Cerebellar nuclear complex (tissue), 1 donor: ENCODE measurements around the gene ABL1.
"Not testable (repeated sequence)": the region's sequence is repeated elsewhere in the genome, so short reads cannot be mapped to it uniquely, and the experiment has no call there.

Experiments used
- DNase-seq, 2 experiments: peaks; one replicate each; lab custom pipeline; 2025; lab: John Stamatoyannopoulos, UW

ABL1 gene

DNA sequence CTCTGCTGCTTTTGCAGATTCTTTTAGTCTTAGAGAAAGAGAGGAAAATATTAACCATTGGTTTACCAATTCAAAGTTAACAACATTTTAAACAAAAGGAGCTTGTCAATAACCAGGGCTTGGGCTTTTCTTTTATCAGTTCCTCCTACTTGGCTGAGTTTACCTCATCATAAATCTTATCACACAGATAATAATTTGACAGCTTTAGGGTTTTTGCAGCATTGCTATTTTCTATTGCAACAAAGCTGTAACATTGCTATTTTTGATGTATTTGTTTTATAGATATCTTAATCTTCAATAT, 9.8 kb upstream of the ABL1 start:
- no peak for DNase-seq

DNA sequence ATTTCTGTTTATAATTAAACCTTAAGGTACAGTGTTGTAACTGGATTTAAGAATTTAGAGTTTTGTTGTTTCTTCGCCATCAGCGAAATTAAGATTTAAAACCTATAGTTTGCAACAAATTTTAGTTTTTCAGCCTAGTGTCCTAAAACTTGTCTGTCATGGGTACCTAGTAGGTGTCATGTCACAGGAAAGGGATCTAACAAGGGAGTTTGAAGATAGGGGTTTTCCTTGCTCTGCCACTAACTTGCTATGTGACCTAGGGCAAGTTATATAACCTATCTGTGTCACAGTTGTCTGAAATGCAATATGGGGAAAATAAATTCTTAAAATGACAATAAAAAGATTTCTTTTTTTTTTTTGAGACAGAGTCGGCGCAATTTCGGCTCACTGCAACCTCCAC, 9.2 kb upstream of the ABL1 start:
- no peak for DNase-seq

- DNase-seq: no peak
These were observed 5.3 kb upstream of the ABL1 start for GRCh38 chr9:130829762-130830161.

GRCh38 chr9:130830231-130830760, 4.8 kb upstream of the ABL1 start:
- no peak for DNase-seq

DNA sequence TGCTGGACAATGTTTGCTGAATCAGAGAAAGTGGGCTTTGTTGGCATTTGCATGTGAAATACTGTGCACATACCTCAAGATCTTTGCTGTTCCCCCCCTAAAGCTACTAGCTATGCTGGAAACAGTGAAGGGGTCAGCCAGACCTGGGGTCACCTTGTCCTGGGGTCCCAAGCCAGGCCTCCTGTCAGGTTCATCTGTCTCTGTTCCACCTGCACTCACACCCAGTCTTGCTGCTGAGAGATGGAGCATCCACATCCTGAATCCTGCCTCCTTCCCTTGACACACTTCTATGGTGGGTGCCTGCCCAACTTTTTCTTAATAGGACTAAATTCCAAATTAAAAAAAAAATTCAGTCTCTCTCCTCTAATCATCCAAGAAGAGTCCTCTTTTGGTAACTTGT, 4.0 kb upstream of the ABL1 start:
- DNase-seq: no peak

DNA sequence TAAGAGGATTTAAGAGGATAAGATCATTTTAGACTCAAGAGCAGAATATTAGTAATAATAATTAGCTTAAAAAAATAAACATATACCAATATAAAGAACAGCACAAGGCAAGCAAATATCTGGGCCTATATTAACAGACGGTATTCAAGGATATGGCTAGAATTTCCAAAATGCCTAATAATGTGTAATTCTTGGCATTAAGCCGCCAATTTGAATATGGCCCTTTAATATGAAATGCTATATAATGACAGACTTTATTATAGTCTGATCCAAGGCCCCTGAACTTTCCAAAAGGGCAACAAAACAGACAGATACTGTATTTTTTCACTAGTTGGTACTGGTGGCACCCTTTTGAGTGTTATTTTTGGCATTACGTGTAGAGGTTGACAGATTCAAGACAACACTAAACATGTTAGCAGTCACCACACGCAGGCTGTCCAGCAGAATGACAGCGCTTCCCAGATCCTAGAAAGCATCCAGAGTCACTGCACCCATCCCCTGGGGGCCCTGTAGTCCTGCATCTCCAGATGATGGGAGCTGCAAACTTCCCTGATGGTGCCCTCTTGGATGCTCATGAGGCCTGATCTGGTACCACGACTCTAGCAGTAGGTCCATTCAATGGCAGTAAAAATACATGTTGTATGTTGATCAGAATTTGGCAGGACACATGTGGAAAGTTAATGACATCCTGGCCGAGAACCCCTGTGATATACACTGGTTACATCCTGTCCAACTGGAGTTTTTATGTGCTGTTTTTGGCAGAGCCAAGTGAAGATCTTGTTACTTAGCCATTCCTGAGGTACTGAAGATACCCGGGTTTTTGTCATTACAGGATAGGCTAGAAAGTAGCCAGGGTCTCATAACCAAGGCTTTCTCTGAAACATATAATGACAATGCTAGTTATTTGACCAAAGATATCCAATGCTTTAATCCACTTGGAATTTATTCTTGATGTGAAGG, 1.7 kb upstream of the ABL1 start:
- no peak for DNase-seq

- no peak for DNase-seq
These were observed 616 bp downstream of the ABL1 start for GRCh38 chr9:130835441-130836298.

- DNase-seq: no peak
These were observed 2.0 kb downstream of the ABL1 start for GRCh38 chr9:130837002-130837511.

DNA sequence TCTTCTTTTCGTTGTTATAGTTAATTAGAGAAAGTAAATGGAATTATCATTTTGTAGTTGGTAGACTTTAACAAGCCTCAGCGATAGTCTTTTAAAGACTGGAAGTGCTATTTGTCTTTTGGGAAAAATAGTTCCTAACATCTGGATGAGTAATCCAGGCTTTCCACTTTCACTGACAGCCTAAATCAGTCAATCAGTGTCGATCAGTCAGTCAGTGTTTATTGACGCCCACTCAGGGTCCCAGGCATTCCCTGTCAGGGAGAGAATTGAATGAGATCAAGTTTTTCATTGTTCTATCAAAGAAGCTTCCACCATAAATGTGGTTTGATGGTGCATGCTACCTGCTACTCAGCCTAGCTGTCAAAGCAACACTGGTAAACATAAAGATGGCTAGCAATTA, 2.6 kb downstream of the ABL1 start:
- no peak for DNase-seq

DNA sequence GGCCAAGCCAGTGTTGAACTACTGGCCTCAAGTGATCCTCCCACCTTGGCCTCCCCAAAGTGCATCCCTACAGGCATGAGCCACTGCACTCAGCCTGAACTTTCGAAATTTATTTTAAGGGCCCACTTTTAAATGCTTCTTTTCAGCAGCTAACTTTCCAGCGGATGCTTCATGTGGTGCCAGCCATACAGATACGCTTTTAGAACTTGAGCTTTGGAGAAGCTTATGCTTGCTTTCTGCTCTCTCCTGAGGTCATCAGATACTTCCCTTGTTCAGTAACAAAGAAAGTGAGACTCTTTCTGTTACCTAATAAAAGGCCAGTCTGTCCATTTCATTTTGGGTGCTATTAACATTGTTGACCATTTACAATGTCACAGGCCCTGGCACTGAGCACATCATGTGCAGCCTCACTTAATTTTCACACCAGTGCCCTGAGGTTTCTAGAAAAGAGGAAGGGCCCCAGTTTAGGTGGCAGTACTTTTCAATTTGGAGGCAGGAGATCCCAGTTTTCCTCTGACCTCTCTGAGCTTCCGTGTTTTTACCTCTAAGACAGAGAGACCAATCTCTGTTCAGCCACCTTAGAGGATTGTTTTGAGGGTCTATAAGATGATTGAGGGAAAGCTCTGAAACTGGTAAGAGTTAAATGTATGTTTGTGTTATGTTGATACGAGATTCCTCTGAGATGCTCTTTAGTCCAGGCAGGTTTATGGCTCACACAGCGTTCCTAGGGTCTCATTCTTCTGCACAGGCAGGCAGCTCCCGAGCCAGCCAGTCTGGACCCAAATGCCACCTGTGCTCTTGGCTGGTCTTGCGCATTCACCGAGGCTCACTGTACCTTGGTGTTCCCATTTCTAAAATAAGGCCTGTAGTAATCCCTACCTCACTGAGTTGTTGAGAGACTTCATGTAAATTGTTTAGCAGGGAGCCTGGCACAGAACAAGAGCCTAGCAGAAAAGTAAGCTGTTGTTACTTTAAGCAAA, 4.4 kb downstream of the ABL1 start:
- DNase-seq: peak in 1 of 2 experiments; percentile 32

- no peak for DNase-seq
These were observed 7.5 kb downstream of the ABL1 start for GRCh38 chr9:130842545-130842944.

GRCh38 chr9:130843049-130843908, 8.2 kb downstream of the ABL1 start:
- DNase-seq: no peak

GRCh38 chr9:130844044-130844451, 9.0 kb downstream of the ABL1 start:
- DNase-seq: no peak

DNA sequence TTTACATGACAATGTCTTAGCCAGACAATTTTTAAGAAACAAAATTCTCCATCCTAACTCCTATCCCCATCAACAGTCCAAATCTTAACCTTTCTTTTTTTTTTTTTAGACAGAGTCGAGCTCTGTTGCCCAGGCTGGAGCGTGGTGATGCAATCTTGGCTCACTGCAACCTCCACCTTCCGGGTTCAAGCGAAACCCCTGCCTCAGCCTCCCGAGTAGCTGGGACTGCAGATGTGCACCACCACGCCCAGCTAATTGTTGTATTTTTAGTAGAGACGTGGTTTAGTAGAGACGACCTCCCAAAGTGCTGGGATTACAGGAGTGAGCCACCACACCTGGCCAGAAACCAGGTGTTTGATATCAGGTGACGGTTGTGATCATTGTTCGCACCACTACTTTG, 10.2 kb downstream of the ABL1 start:
- no peak for DNase-seq

DNA sequence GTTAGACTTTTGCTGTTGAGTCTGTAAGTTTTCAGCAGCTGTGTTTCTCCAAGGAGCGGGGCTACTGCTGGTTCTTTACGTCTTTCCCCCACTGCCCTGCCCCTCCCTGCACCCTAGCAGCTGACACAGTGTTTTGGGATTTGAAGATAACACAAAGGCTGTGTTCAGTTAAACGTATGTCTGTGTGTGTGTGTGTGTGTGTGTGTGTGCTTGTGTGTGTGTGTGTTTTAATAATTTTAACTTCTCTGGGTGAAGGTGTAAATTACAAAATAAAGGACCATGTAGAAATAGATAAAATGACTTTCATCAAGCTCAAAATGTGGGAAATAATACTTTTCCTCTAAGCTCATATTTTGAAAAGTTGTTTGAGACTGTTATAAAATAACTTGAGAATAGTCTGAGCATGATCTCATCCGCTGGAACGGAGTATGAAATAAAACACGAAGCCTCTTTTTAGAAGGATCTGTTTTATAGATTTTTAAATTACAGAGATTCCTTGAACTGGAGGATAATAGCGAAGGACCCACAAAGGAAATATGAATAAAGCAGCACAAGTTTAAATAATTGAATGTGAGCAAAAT, 10.9 kb downstream of the ABL1 start:
- DNase-seq: no peak

- DNase-seq: no peak
These were observed 11.6 kb downstream of the ABL1 start for GRCh38 chr9:130846487-130847305.

DNA sequence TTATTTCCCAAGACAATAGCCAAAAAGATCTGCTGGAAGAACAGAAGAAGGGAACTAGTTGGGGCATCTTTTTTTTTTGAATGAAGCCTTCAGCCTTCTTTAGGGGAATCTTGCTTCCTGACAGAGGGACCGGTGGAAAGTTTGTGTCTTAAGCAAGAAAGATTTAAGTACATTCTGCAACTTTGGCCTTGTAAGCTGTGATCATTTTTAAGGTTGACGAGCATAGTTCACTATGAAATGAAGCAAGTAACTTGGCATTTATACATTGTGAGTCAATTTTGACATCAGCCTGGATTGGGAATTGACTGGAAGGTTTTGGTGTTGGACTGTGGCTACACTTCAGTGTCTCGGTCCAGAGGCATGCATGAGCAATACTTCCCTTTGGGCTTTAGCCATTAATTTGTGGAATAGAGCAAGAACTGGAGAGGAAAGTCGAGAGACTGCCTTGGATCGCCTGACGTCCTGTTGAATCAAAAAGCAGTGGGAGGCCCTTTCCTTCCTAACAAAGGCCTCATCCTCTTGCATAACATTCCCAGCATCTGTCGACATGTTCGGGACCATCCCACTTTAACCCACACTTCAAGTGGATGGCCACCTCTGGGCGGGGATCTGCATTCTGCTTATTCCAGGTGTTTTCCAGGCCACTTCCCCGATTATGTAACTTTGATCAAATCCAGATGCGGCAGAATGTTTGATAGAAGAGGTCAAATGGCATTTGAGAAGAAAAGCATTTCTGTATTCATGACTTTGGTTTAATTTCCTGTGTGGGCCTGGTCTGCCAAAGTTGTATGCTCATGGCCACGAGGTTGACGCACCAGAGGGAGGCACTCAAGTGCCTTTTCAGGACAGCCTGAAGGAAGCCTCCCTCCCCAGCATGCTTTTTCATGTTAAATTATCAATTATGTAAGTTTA, 12.5 kb downstream of the ABL1 start:
- no peak for DNase-seq

- not testable (repeated sequence) for DNase-seq
These were observed 13.5 kb downstream of the ABL1 start for GRCh38 chr9:130848514-130848913.
